GM21367 (cell line): Measurements from ENCODE around the gene NXPH1.
"Not testable (repeated sequence)": the region's sequence is repeated elsewhere in the genome, so short reads cannot be mapped to it uniquely, and the experiment has no call there.

Experiments used
- ATAC-seq: cut with Tn5 transposase; IDR thresholded peaks from one replicate; pipeline ENCODE4 v1.9.1; 2021; ENCODE audit not compliant: unreplicated experiment

Gene NXPH1

GRCh38 chr7:8684426-8684825 lies 251.0 kb downstream of the NXPH1 start:
- no peak for ATAC-seq

GRCh38 chr7:8699875-8700624 lies 266.6 kb downstream of the NXPH1 start:
- ATAC-seq, result no peak

GRCh38 chr7:8702807-8703206 lies 269.4 kb downstream of the NXPH1 start:
- no peak for ATAC-seq

- no peak for ATAC-seq
Observed at GRCh38 chr7:8710124-8710523, 276.7 kb downstream of the NXPH1 start.

- ATAC-seq, result no peak
Observed at GRCh38 chr7:8714791-8715190, 281.4 kb downstream of the NXPH1 start.

GRCh38 chr7:8719102-8719501 lies 285.7 kb downstream of the NXPH1 start:
- no peak for ATAC-seq

- ATAC-seq, result peak; percentile 81
Observed at GRCh38 chr7:8724080-8724718, 290.8 kb downstream of the NXPH1 start.

GRCh38 chr7:8731756-8732155 lies 298.3 kb downstream of the NXPH1 start:
- ATAC-seq, result not testable (repeated sequence)

- ATAC-seq, result no peak
Observed at GRCh38 chr7:8739837-8740236, 306.4 kb downstream of the NXPH1 start.

- ATAC-seq, result no peak
Observed at GRCh38 chr7:8742837-8743236, 309.4 kb downstream of the NXPH1 start.

- ATAC-seq, result no peak
Observed at GRCh38 chr7:8747338-8747737, 313.9 kb downstream of the NXPH1 start.

- no peak for ATAC-seq
Observed at GRCh38 chr7:8751557-8752231, 318.3 kb downstream of the NXPH1 start.

GRCh38 chr7:8753355-8753754 lies 319.9 kb downstream of the NXPH1 start:
- ATAC-seq, result no peak

GRCh38 chr7:8761731-8762130 lies 328.3 kb downstream of the NXPH1 start:
- no peak for ATAC-seq

- ATAC-seq, result no peak
Observed at GRCh38 chr7:8762803-8763202, 329.4 kb downstream of the NXPH1 start.

GRCh38 chr7:8765374-8765773 lies 332.0 kb downstream of the NXPH1 start:
- ATAC-seq, result no peak

- no peak for ATAC-seq
Observed at GRCh38 chr7:8773518-8773917, 340.1 kb downstream of the NXPH1 start.

GRCh38 chr7:8778459-8778858 lies 345.1 kb downstream of the NXPH1 start:
- ATAC-seq, result no peak

- no peak for ATAC-seq
Observed at GRCh38 chr7:8781166-8781565, 347.8 kb downstream of the NXPH1 start.

GRCh38 chr7:8783229-8783628 lies 349.8 kb downstream of the NXPH1 start:
- ATAC-seq, result no peak

GRCh38 chr7:8785081-8785480 lies 351.7 kb downstream of the NXPH1 start:
- no peak for ATAC-seq

GRCh38 chr7:8800986-8801385 lies 367.6 kb downstream of the NXPH1 start:
- no peak for ATAC-seq
